T-helper 1 cell (primary cell): ENCODE measurements around the gene SLC47A1.

ENCODE experiments used
- DNase-seq, 5 donors: peaks; one replicate each; pipeline ENCODE4 v3.0.0-alpha.2; 2012 to 2020

SLC47A1 gene

DNA sequence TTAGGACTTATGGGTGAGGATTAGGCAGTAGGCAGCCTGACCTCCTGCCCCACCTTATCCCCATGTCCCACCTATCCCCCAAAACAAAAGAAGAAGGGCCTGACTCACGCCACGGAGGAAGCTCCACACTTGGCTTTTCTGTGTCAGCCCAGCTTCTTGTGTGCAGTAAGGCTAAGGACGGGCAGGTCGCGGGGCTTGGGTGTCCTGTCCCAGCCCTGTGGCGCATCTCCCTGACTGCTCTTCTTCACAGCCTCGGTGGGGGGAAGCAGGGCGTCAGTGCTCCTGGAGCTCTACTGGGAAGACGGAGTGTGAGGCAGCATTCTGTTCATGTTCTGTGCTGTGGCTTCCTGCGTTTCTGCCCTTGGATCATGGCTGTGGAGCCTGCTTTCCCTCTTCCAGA lies 80.3 kb downstream of the SLC47A1 start:
- DNase-seq, result no peak

GRCh38 chr17:19614900-19615299 lies 81.2 kb downstream of the SLC47A1 start:
- no peak for DNase-seq

DNA sequence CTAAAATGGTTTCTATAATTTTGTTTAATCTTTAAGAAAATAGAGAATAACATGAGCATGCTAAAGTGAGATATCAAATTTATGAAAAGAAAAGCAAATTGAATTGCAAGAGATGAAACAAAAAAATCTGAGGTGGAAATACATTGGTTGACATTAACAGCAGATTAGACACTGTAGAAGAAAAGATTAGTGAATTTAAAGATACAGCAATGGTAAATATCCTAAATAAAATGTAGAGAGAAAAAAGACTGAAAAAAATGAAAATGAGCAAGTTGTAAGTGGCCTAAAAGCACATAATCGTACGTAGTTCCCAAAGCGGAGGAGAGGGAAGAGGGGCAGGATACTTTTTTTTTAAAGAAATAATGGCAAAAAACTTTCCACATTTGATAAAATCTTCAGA lies 84.4 kb downstream of the SLC47A1 start:
- no peak for DNase-seq

GRCh38 chr17:19619705-19620325 lies 86.2 kb downstream of the SLC47A1 start:
- no peak for DNase-seq

- DNase-seq, result no peak
Measured at GRCh38 chr17:19621697-19622096, 88.0 kb downstream of the SLC47A1 start.

- DNase-seq, result no peak
Measured at GRCh38 chr17:19626079-19626478, 92.4 kb downstream of the SLC47A1 start.
